DMS53 (cell line): ENCODE data around the gene PEMT.

Experiments used
- DNase-seq: peaks from one replicate; lab custom pipeline; 2025; lab: John Stamatoyannopoulos, UW

Gene PEMT

DNA sequence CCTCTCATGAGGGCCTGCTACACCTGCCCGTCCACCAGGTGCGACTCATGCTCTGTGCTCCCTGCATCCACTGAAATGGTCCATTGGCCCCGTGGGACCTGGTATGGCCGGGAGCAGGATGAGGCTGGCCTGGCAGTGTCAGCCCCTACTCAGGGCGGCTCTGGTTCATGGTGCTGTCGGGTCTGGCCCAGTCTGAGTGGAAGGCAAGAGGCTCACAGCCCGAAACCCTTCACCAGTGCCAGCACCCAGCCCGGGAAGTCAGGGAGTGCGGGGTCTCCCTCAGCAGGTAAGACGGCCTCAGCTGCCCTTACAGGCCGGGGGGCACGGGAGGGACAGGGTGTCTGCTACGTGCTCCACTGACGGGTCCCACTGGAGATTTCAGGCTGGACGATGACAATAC lies 54.8 kb downstream of the PEMT start:
- peak; percentile 64 for DNase-seq

DNA sequence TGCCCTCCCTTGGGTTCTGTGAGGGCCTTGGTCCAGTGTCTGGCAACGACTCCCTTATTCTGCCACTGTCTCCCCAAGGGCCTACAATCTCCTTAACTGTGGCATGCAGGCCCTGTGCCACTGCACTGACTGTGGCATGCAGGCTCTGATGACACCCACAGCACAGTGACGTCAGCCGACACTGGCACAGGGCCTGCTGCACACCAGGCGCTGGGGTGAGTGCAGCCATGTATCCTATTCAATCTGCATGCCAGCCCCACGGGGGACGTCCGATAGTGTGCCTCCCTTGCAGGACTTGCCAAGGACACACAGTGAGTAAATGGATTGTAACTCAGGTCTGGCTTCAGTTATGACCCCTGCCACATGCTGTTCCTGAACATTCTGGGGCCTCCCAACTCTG lies 55.6 kb downstream of the PEMT start:
- peak; percentile 61 for DNase-seq

DNA sequence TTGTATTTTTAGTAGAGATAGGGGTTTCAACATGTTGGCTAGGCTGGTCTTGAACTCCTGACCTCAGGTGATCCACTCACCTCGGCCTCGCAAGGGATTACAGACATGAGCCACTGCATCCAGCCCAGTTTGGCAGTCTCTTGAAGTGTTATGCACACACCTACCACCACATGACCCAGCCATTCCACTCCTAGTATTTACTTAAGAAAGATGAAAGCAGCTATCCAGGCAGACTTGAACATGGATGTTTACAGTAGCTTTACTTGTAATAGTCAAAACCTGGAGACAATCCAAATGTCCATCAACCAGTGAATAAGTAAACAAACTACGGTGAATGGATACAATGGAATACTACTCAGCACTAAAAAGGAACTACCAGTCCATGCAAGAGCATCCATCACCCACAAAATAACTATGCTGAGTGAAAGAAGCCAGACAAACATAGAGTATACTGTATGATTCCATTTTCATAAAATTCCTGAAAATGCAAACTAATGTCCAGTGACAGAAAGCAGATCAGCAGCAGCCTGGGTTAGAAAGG lies 57.5 kb downstream of the PEMT start:
- DNase-seq: peak; percentile 98

DNA sequence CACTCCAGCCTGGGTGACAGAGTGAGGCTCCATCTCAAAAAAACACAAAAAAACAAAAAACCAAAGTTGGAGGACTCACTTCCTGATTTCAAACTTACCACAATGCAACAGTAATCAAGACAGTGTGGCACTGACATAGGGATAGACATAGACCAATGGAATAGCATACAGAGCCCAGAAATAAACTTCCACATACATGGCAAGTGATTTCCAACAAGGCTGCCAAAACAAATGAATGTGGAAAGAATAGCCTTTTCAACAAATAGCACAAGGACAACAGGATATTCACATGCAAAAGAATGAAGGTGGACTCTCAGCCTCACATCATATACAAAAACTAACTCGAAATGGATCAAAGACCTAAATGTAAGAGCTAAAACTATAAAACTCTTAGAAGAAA lies 58.5 kb downstream of the PEMT start:
- DNase-seq: no peak

DNA sequence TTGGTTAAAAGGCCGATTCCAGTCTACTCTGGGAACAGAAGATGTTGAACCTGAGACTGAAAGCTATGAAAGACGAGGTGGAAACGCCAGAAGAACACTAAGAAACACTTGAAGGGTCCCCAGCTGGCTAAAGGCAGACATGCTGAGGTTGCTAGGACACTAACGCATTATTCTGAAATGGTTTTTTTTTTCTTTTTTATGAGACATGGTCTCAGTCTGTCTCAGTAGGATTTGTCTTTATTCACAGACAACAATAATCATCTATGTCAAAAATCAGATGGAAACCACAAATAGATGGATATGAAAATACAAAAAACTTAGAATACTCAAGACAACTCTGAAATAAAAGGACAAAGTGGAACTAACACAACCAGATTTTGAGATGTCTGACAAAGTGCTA lies 60.4 kb downstream of the PEMT start:
- no peak for DNase-seq

DNA sequence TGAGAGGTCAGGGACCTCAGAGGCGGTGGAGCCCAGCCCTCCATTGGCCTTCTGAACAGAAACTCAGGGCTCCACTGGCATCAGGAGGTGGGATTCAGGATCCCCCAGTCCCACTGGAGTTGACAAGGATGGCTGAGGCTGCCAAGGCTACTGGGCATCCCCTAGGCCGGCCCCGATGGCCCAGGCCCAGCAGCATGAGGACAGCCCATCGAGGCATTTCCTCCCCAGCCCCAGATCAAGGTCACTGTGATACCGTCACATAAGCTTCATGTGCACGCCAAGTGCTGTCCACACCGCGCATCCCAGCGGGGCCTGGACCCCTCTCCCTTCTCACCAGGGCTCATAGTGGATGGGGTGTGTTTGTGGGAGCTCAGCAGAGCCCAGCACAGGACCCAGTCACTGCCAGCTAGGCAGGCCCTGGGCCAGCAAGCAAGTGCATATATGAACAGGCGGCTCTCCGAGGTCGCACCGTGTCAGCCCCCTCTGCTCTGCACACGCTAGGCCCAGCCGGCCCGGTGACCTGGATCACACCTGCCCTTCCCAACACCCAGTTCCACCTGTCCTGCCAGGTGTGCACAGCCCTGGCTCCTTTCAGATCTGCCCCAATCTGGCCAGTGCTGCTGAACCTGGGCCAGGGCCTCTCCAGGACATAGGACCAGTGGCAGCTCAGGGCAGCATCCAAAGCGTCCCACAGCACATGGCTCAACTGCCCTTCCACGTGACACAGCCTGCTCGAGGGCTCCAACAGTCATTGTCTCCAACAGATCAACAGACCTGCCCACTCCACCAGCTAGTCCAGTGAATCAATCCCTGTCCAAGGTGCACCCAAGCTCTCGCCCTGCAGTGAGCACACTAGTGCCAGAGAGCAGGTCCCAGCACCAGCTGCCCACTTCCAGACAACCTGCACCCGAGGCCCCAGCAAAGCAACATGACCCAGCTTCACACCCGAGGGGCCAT lies 62.5 kb downstream of the PEMT start:
- peak; percentile 88 for DNase-seq

DNA sequence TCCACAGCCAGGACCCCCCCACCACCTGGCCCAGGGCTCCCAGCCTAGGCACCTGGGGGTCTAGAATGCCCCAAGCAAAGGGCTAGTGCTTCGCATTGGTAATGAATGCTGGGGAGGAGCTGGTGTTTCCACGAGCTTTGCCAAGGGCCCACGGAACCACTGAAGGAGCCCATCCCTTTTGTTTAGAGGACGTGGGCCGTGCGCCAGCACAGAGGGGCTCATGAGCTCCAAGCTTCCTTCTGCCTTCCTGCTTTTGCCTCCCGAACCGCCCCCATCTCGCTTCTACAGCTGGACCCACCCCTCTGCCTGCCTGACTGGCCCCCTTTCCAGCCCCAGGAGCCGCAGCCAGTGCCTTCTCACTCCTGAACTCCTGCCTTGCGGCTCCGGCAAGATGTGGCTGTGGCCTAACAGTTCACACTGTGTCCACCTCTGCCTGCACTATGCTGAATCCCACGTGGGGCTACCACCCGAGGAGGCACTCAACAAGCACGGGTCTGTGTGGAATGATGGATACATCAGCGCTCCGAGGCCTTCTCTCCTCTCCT lies 63.5 kb downstream of the PEMT start:
- no peak for DNase-seq

DNA sequence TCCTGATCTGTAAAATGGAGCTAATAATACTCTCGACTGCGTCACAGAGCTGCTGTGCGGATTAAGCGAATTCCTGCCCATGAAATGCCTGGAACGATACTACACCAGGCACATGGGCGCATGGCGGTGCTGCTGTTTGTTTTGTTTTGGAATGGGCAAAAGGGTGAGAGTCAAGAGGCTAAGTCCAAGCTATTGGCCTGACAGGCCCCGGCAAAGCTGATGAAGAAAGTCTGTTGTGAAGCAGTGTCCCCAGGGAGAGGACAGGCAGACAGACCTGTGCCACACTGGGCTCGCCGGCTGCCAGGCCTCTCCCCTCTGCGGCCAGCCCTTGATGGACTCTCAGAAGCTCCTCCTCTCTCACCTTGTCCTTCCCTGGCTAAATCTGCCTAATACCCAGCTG lies 64.0 kb downstream of the PEMT start:
- DNase-seq: no peak

DNA sequence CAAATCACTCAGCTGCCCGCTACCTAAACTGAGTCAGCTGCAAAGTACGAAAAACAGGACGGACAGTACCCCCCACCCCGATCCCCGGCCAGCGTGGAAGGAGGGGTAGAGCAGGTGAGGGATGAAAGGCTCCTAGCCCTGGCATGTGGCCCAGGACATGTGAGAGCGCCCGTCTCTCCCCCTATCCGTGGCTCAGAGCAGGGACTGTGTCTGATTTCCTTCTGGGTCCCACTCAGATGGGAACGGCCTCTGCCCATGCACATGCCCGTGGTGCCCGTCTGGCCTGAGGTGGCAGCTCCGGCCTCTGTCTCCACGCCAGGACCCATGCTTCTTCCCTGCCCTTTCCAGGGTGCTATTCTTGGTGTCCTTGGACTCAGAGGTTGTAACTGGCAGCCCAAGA lies 65.1 kb downstream of the PEMT start:
- no peak for DNase-seq

DNA sequence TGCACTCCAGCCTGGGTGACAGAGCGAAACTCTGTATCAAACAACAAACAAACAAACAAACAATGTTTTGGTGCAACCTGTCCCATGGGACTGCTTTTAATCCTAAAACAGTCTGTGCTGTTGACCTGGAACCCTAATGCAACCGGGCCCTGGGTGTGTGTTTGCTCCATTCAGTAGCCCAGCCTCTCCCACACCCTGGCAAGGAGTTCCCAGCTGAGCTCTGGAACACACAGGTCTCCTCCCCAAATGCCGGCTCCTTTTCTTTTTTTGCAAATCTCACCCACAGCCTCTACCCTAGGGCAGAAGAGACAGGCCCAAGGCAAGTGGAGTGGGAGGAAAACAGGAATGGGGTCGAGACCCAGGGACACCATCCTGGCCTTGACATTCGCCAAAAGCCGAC lies 65.6 kb downstream of the PEMT start:
- no peak for DNase-seq

DNA sequence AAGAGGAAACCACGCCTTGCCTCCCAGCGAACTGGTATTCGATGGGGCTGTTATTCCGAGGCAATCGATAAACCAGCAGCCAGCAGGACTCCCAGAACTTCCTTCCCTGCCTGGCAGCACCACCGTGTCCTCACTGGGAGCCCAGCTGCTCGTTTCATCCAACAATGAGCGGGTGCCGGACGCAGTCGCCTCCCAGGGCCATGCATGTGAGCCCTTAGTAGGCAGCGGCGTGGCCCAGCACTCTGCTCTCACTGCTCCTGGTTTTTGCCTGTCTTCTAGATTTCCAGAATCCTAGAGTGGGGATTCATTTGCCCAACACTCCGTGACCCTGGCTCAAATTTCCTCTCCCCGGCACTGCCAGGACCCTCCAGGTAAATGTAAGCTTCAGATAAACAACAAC lies 66.2 kb downstream of the PEMT start:
- DNase-seq: no peak

DNA sequence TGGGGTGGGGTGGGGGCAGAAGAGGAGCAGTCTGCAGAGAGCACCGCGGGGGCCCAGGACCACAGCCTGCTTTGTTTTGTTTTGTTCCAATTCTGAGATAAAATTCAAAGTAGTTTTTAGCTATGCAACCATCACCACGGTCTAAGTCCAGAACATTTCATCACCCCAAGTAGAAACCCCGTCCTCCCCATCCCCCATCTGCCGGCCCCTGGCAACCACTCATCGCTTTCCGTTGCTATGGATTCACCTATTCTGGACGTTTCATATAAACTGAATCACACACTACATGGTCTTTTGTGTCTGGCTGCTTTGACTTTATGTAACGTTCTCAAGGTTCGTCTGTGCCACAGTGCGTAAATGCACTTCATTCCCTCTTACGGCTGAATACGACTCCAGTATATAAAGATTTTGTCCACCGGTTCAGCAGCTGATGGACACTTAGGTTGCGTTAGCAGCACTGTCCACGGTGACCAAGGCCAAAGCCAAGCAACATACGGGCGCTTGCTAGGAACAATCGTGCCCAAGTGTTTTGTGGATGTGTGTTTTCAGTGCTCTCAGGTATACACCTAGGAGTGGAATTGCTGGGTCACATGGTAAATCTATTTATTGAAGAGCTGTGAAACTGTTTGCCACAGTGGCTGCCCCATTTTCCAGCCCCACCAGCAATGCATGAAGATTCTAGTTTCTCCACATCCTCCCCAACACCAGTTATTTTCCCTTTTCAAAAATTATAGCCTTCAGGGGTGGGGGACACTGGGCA lies 67.6 kb downstream of the PEMT start:
- DNase-seq: no peak

DNA sequence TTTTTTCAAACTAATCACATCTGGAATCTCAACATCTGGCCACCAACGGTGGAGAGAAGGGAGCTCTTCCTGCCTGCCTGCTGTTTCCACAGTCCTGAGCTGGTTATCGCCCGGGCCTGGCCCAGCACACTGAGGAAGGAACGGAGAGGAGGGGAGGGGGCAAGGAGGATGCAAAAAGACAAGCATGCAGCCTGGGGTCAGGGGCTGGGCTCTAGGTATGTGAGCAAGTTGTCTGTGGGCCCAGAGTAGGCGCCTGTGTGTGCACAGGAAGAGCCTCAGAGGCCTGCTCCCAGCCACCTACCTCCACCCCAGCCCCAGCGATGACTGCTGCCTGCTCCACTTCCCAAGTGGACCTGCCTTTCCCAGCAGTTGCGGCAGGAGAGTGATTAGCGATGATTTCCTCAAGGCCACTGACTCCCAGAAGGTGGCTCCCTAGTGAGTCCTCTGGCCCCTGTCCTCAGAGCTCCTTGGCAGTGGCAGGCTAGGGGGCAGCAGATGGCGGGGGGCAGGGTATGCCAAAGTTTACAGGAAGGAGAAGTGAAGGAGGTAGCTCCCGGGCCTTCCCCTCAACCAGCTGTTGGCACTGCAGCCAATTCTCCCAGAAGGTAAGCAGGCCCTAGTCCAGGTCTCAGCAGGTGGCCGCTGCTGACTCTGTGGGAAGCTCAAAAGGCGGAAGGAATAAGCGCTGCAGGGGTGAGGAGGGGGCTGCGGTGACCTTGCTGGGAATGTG lies 68.3 kb downstream of the PEMT start:
- DNase-seq: no peak

DNA sequence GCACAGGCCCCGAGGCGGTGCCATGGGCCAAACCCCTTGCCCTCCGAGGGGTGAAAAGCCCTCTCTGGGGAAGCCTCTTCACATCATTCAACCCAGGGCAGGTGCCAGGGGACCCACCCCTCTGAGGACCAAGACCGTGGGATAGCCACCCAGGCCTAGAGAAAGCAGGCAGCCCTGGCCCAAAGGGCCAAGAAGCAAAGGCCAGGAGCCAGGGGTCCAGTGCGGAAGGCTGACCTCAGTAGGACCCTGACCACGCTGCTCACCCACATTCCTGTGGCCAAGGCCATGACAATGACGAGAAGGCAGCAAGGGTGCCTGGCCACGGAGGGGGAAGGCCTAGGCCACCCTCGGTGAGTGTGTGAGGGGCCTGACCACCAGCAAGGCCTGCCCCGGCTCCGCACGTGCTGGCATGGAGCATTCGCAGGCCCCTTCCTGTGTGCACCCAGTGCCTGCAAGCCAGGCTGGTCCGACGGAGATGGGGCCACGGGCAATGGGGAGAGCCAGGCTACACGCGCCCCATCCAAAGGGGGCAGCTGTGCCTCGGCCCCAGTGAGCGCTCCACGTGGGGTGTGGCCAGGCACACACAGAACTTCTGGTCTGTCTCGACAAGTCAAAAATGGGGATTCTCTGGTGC lies 70.8 kb downstream of the PEMT start:
- no peak for DNase-seq

DNA sequence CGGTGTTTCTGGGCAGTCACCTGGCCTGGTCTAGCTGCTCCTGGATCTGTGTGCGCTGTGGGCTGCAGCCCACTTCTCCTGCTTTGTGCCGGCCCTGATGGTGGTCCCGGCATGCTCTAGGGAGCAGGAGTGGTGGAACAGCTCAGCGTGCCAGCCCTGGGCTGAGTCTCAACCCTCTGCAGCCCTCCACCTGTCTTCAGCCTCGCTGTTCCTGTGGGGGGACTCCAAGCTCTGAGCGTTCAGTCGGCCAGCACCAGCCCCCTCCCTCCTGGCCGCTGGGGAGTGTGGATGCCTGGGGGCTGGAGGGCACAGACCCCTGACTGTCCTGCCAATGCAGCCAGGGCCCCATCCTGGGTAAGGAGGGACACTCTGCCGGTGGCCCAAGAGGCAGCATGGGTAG lies 71.6 kb downstream of the PEMT start:
- DNase-seq: no peak

DNA sequence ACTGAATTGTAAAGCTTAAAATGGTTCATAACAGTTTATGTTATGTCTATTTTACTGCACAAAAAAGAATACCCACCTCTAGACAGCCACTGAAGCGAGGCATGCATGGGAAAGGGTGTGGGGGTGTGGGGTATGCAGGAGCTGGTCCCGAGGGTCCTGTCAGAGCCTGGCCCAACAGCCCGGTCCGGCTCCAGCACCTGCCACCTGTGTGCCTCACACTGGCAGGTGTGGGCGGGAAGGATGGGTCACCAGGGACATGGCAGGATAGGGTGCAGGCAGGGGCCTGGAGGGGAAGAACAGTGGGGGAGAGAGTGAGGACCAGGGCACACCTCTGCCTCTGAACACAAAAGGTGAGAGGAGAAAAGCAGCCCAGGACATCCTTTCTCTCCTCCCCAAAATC lies 72.6 kb downstream of the PEMT start:
- DNase-seq: no peak

DNA sequence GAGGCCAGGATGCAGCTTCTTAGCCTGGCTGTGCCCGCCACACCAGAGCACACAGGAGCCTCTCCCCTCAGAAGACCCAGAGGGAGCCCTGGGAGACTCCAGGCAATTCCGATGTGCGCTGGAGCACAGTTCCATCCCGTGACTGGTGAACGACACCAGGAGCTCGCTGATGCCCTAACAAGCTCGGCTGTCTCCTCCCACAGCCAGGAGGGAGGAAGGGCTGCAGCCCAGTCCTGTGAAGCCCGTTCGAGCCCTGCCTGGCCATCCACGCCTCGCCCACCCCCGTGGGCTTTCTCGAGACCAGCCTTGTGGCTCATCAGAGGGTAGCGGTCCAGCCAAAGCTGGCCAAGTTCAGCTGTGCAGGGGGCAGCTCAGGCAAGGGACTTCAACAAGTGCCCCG lies 73.5 kb downstream of the PEMT start:
- DNase-seq: no peak

DNA sequence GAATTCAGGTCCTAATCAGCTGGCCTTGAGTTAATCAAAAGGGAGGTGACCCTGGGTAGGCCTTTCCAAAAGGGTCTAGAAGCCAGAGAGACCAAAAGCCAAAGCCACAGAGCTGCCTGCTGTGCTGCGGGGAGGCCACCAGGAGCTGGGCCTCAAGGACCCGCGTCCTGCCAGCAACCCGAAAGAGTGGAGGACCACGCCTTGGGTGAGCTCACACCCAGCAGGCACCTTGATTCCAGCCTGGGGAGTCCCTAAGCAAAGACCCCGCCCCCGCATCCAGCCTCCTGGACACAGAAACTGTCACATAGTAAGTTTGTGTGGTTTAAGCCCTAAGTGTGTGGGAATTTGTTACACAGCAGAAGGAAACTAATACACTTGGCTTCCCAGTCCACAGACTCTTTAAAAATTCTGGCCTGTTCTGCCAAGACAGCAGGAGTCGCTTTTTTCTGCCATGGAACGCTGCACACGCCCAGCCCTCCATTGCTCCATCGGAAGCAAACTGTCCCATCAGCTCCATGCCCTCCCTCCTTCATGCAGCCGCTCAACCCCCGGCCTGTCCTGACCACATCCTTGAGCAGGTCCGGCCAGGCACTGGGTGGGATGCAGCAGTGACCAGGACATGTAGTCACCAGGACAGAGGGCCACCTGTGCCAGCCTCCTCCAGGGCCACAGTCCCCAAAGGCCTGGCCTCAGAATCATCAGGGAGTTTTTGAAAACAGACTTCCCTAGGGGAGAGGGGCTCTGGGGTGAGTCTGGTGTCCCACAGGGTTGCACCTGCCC lies 74.4 kb downstream of the PEMT start:
- DNase-seq: no peak

DNA sequence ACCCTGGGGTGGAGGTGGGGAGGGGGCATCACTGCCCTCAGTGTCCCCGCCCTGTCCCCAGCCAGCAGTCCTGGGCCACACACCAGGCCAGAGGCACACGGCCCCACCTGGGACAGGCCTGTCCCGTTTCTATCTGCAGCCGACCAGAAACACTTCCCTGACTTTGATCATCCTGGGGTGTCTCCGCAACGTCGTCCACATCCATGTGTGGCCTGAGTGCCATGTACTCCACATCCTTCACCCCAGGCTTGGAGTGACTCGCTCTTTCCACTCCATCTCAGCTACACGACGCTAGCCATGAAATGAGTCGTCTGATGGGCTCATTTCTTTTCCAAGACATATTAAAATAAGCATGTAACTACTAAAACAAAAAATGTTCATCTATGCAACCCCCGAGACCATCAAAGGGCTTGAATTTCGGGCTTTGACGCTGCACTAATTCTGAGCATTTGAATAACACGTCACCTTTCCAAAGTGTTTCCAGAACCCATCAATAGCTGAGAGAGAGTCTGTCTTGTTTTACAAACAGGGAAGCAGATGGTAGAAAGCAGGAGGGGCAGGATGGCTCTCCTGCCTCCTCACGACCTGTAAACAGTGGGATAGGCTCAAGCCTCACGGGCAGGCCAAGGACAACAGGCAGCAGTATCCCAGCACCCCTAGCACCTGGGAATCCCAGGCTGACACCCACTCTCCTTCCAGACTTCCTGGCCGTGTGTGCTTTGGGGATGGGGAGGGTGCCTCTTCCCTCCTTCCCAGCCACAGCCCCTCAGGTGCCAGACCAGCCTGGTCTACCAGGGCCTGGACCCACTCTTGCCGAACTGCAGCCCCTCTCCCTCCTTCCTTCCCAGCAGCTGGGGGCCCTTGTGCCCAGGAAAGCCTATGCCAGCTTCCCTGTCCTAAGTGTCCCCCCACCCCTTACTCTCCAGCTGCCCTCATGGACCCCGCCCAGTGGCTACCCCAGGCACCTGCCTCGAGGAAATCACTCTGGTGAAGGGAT lies 75.3 kb downstream of the PEMT start:
- peak; percentile 11 for DNase-seq
